ENCODE data around the gene PCGF3.

The PCGF3 gene

DNA sequence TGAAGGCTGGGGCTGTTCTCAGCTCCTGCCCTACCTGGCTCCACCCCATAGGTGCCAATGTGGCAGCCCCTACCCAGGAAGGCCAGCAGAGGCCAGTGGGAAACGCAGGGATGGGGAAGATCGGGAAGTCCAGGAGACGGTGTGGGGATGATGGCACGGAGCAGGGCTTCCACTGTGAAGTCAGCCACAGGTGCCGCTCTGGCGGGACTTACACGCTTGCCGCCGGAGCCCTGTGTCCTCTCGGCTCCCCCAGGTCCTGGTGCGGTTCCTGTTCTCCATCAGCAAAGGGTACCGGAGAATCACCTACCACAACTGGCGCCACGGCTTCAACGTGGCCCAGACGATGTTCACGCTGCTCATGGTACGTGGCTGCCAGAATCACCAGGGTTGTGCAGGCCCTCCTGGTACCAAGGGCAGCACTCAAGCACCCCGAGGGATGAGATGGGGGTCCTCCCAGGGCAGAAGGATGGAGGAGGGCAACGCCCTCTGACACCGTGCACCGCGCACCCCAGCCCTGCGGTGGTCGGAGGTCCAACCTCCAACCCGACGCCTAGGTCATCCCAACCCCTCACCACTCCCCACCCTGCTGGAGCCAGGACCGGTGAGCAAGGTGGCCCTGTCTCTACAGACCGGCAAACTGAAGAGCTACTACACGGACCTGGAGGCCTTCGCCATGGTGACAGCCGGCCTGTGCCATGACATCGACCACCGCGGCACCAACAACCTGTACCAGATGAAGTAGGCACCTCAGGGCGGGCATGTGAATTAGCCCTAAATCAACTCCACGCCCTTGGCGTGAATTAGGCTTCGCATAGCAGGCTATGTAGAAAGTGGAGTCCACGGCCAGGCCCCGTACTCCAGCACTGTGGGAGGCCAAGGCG is 43.5 kb upstream of the PCGF3 start:
- Histone ChIP-seq H3K4me3 (IDR thresholded peaks at IDR 0.05; ENCODE audit: insufficient read depth, low read depth, low read length) (no peak overlapping the region), H3K27ac (no peak overlapping the region), H4K20me1 (ENCODE audit: insufficient read depth) (no peaks in the 10 kb centered on the region), H3K4me2 (no peak overlapping the region), H3K4me1 (ENCODE audit: low read depth, poor library complexity, severe bottlenecking) (no peaks in the 10 kb centered on the region), H2AFZ (ENCODE audit: low read depth) (no peak overlapping the region), H3K79me2 (ENCODE audit: insufficient read depth, low read depth) (no peaks in the 10 kb centered on the region), H3K36me3 (ENCODE audit: insufficient read depth) (no peaks in the 10 kb centered on the region), H3K9ac (no peak overlapping the region), H3K27me3 (ENCODE audit: insufficient read depth, low read depth) (no peaks in the 10 kb centered on the region)
- TF ChIP-seq, protein P1, sequence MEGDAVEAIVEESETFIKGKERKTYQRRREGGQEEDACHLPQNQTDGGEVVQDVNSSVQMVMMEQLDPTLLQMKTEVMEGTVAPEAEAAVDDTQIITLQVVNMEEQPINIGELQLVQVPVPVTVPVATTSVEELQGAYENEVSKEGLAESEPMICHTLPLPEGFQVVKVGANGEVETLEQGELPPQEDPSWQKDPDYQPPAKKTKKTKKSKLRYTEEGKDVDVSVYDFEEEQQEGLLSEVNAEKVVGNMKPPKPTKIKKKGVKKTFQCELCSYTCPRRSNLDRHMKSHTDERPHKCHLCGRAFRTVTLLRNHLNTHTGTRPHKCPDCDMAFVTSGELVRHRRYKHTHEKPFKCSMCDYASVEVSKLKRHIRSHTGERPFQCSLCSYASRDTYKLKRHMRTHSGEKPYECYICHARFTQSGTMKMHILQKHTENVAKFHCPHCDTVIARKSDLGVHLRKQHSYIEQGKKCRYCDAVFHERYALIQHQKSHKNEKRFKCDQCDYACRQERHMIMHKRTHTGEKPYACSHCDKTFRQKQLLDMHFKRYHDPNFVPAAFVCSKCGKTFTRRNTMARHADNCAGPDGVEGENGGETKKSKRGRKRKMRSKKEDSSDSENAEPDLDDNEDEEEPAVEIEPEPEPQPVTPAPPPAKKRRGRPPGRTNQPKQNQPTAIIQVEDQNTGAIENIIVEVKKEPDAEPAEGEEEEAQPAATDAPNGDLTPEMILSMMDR (conservative IDR thresholded peaks at IDR 0.05; ENCODE audit: low read depth, low read length) = no peak

DNA sequence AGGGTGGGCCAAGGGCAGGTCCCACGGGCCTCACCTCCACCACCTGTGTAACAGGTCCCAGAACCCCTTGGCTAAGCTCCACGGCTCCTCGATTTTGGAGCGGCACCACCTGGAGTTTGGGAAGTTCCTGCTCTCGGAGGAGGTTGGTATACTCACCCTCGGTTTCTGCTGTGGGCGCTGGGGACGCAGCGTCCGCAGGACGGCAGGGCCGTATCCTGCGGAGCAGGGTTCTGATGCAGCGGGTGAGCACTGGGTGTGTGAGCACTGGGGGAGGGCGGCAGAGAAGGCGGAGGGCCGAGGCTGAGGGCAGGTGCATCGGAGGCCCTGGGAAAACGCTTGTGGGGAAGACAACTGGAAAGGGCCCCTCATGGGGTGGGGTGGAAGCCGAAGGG is 42.6 kb upstream of the PCGF3 start:
- Histone ChIP-seq H3K9ac (no peak overlapping the region), H3K4me2 (no peak overlapping the region)
- TF ChIP-seq, protein P1 (conservative IDR thresholded peaks at IDR 0.05; ENCODE audit: low read depth, low read length) = no peak

DNA sequence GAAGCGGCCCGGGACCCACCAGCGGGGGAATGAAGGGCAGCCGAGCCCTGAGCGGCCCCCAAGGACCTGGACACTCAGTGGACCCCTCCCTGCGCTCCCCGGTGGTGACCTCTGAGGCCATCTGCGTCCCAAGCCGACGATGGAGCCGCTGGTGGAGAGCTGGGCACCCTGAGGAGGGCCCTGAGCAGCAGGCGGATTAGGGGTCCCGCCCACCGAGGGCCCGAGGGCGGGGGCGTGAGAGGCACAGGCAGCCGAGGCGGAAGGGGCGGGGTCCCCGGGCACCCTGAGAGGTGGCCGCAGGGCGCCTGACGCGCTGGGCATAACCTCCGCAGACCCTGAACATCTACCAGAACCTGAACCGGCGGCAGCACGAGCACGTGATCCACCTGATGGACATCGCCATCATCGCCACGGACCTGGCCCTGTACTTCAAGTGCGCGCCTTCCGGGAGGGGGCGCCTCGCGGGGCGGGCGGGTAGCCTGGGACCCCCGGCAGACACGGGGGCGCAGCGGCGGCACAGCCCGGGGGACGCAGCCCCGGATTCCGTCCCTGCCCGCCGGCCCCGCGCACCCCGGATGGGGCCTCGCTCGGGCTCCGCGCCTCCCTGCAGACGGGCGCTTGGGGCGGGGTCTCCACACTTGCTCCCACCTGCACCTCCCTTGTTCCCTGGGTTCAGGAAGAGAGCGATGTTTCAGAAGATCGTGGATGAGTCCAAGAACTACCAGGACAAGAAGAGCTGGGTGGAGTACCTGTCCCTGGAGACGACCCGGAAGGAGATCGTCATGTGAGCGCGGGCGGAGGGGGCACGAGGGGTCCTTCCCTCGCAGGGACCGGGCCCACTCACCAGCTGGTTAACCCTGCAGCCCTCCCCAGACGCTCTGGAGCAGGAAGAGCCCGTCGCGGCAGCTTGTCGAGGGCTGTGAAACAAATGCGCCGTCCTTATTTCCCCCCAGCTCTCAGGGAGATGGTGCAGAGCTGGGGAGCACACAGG is 41.9 kb upstream of the PCGF3 start:
- no peaks in the 10 kb centered on the region for H4K20me1 ChIP-seq (ENCODE audit: insufficient read depth)
- TF ChIP-seq, protein P1 (conservative IDR thresholded peaks at IDR 0.05; ENCODE audit: low read depth, low read length) = no peak
- no peak overlapping the region for H3K27ac ChIP-seq
- no peak overlapping the region for H3K9ac ChIP-seq
- no peaks in the 10 kb centered on the region for H3K79me2 ChIP-seq (ENCODE audit: insufficient read depth, low read depth)
- no peaks in the 10 kb centered on the region for H3K4me1 ChIP-seq (ENCODE audit: low read depth, poor library complexity, severe bottlenecking)
- no peak overlapping the region for H3K4me3 ChIP-seq (IDR thresholded peaks at IDR 0.05; ENCODE audit: insufficient read depth, low read depth, low read length)
- no peak overlapping the region for H2AFZ ChIP-seq (ENCODE audit: low read depth)
- no peaks in the 10 kb centered on the region for H3K27me3 ChIP-seq (ENCODE audit: insufficient read depth, low read depth)
- no peaks in the 10 kb centered on the region for H3K36me3 ChIP-seq (ENCODE audit: insufficient read depth)
- no peak overlapping the region for H3K4me2 ChIP-seq

More for the DNA sequence above, 42.6 kb upstream of the PCGF3 start:
- H4K20me1 ChIP-seq (ENCODE audit: insufficient read depth) = no peaks in the 10 kb centered on the region
- no peak overlapping the region for H3K27ac ChIP-seq
- H3K4me3 ChIP-seq (IDR thresholded peaks at IDR 0.05; ENCODE audit: insufficient read depth, low read depth, low read length) = no peak overlapping the region
- H3K36me3 ChIP-seq (ENCODE audit: insufficient read depth) = no peaks in the 10 kb centered on the region
- no peaks in the 10 kb centered on the region for H3K4me1 ChIP-seq (ENCODE audit: low read depth, poor library complexity, severe bottlenecking)
- no peaks in the 10 kb centered on the region for H3K27me3 ChIP-seq (ENCODE audit: insufficient read depth, low read depth)
- H2AFZ ChIP-seq (ENCODE audit: low read depth) = no peak overlapping the region
- no peaks in the 10 kb centered on the region for H3K79me2 ChIP-seq (ENCODE audit: insufficient read depth, low read depth)

DNA sequence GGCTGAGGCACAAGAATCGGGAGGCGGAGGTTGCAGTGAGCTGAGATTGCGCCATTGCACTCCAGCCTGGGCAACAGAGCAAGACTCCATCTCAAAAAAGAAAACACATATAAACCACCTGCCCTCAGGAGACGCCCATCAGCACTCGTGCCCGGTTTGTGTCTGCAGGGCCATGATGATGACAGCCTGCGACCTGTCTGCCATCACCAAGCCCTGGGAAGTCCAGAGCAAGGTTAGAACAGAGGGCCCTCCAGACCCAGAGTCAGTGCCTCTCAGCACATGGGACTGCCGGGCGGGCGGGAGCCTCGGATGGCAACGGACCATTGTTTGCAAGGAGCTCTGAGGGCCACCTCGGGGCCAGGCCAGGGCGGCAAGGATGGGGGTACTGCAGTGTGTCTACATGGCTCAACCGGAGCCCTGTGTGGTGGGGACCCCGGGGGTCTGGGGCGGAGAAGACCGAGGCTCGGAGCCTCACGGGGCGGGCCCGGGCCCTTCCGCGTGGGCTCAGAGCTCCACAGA is 40.9 kb upstream of the PCGF3 start:
- no peaks in the 10 kb centered on the region for H3K4me1 ChIP-seq (ENCODE audit: low read depth, poor library complexity, severe bottlenecking)
- no peak overlapping the region for H2AFZ ChIP-seq (ENCODE audit: low read depth)
- no peak overlapping the region for H3K4me2 ChIP-seq
- H3K27me3 ChIP-seq (ENCODE audit: insufficient read depth, low read depth) = no peaks in the 10 kb centered on the region
- no peaks in the 10 kb centered on the region for H3K36me3 ChIP-seq (ENCODE audit: insufficient read depth)
- no peaks in the 10 kb centered on the region for H3K79me2 ChIP-seq (ENCODE audit: insufficient read depth, low read depth)
- TF ChIP-seq, protein P1 (conservative IDR thresholded peaks at IDR 0.05; ENCODE audit: low read depth, low read length) = no peak
- H4K20me1 ChIP-seq (ENCODE audit: insufficient read depth) = no peaks in the 10 kb centered on the region
- H3K4me3 ChIP-seq (IDR thresholded peaks at IDR 0.05; ENCODE audit: insufficient read depth, low read depth, low read length) = no peak overlapping the region
- no peak overlapping the region for H3K27ac ChIP-seq
- H3K9ac ChIP-seq = no peak overlapping the region

Data from KMS-11 (cell line).